Esophagus muscularis mucosa (tissue), 4 donors: ENCODE measurements around the gene SPPL3.

ENCODE experiments used
- CTCF ChIP-seq, 3 experiments: fragments of 200-600 bp in 2 of 3; fragments of 450-650 bp in 1 of 3; sonication (generic) in 2 of 3; IDR thresholded peaks; one replicate each; pipeline ENCODE4 v1.5.1; 2017 to 2019; ENCODE audit warnings: antibody characterized with exemption in 3 of 3, mild to moderate bottlenecking in 2 of 3, moderate library complexity in 1 of 3
- EP300 ChIP-seq: sonication (generic); formaldehyde crosslinking; IDR thresholded peaks from one replicate; pipeline ENCODE4 v1.6.1; 2017; ENCODE audit warnings: antibody characterized with exemption
- POLR2AphosphoS5 ChIP-seq, 2 donors: sonication (generic); formaldehyde crosslinking; IDR thresholded peaks; one replicate each; pipeline ENCODE4 v1.6.1; 2017; ENCODE audit warnings: antibody characterized with exemption in 2 of 2

DNA sequence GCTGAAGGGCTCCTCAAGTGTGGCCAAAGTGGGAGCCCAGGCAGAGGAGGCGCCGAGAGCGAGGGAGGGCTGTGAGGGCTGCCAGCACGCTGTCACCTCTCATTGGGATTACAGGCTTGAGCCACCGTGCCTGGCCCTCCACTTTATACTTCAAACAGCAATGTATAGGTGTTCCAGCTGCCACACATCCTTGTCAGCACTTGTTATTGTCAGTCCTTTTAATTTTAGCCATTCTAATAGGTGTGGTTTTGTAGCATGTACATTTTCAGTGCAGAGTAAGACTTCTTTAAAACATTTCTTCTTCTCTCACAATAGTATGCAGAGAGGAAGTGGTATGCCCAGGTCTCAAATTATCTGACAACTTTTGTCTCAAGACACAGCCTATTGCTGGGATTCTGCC, 46.6 kb upstream of the SPPL3 start:
- TF ChIP-seq CTCF (IDR thresholded peaks at IDR 0.05), result no peak
- TF ChIP-seq EP300, result no peak
- TF ChIP-seq POLR2AphosphoS5 (IDR thresholded peaks at IDR 0.05), result no peak
